DMS53 treated with DMSO at 0.1 percent for 48 hours (cell line): ENCODE data around the gene CD3G.
A peak's percentile ranks its signal among the peaks of the same experiment; 100 is the strongest.
"Not testable (repeated sequence)": the region's sequence is repeated elsewhere in the genome, so short reads cannot be mapped to it uniquely, and the experiment has no call there.

Experiments
- DNase-seq: peaks from one replicate; lab custom pipeline; 2025; ENCODE audit not compliant: unreplicated experiment; lab: John Stamatoyannopoulos, UW

CD3G gene

GRCh38 chr11:118375978-118376377 lies 31.8 kb downstream of the CD3G start:
- no peak for DNase-seq

GRCh38 chr11:118379497-118379896 lies 35.4 kb downstream of the CD3G start:
- no peak for DNase-seq

- no peak for DNase-seq
Observed at GRCh38 chr11:118380571-118380970, 36.4 kb downstream of the CD3G start.

GRCh38 chr11:118382954-118383353 lies 38.8 kb downstream of the CD3G start:
- DNase-seq = no peak

- DNase-seq = no peak
Observed at GRCh38 chr11:118383657-118384056, 39.5 kb downstream of the CD3G start.

- no peak for DNase-seq
Observed at GRCh38 chr11:118396097-118396501, 52.0 kb downstream of the CD3G start.

GRCh38 chr11:118397448-118397847 lies 53.3 kb downstream of the CD3G start:
- no peak for DNase-seq

- DNase-seq = no peak
Observed at GRCh38 chr11:118398791-118399559, 54.8 kb downstream of the CD3G start.

GRCh38 chr11:118401151-118401879 lies 57.2 kb downstream of the CD3G start, which contains the start of gene ATP5MG:
Gene ATP5MG, plus strand, starts transcription at chr11:118401606. Its CDS starts 60 bp downstream, at chr11:118401666.
- DNase-seq = peak; percentile 92

- no peak for DNase-seq
Observed at GRCh38 chr11:118401880-118402590, 57.9 kb downstream of the CD3G start.

- not testable (repeated sequence) for DNase-seq
Observed at GRCh38 chr11:118402594-118402993, 58.5 kb downstream of the CD3G start.
